Measurements from ENCODE around the gene ENO2.

GRCh38 chr12:6961278-6961694, 46.9 kb downstream of the ENO2 start:
- TF ChIP-seq CTCF (IDR thresholded peaks at IDR 0.05) (no peak), POLR2A (IDR thresholded peaks at IDR 0.05) (peak in 1 of 4 donors; percentile 16)

Data from esophagus squamous epithelium (tissue), 4 donors.